ENCODE data around the gene RBBP5.

DNA sequence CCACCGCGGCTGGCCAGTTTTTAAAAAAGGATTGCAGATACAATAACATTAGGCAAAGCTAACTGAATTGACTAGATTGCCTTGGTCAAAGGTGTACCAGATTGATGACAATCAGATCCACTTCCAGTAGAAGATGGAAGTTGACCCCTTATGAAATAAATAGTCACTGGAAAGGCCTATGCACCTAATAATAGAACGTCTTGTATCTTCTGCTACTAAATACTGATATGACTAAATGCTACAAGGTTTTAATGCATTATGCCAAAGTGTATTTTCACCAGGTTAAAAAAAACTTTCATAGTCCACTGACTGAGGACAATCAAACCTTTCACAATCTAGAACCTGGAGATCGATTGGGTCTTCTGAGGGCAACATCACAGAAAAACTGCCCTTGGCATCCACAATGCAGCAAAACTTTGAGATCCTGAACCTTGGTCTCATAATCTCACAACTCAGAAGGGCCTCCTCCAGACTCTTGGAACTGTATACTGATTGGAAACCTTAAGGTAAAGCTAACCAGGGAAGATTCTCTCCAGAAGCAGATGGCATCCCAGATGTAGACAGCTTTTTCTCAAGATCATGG lies 7.8 kb upstream of the RBBP5 start:
- TF ChIP-seq, protein P1, sequence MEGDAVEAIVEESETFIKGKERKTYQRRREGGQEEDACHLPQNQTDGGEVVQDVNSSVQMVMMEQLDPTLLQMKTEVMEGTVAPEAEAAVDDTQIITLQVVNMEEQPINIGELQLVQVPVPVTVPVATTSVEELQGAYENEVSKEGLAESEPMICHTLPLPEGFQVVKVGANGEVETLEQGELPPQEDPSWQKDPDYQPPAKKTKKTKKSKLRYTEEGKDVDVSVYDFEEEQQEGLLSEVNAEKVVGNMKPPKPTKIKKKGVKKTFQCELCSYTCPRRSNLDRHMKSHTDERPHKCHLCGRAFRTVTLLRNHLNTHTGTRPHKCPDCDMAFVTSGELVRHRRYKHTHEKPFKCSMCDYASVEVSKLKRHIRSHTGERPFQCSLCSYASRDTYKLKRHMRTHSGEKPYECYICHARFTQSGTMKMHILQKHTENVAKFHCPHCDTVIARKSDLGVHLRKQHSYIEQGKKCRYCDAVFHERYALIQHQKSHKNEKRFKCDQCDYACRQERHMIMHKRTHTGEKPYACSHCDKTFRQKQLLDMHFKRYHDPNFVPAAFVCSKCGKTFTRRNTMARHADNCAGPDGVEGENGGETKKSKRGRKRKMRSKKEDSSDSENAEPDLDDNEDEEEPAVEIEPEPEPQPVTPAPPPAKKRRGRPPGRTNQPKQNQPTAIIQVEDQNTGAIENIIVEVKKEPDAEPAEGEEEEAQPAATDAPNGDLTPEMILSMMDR (IDR thresholded peaks at IDR 0.05; ENCODE audit: insufficient read depth, low read depth, low read length), result no peak
- no peak for TF ChIP-seq EZH2 (IDR thresholded peaks at IDR 0.05; ENCODE audit: insufficient read depth, low read length)

All from astrocyte (in vitro differentiated cells and primary cell).